Retina (tissue), 1 donor: ENCODE measurements around the gene EHD4.

Experiments
- DNase-seq: peaks from one replicate; pipeline ENCODE4 v3.0.0-alpha.2; 2016

Gene EHD4

DNA sequence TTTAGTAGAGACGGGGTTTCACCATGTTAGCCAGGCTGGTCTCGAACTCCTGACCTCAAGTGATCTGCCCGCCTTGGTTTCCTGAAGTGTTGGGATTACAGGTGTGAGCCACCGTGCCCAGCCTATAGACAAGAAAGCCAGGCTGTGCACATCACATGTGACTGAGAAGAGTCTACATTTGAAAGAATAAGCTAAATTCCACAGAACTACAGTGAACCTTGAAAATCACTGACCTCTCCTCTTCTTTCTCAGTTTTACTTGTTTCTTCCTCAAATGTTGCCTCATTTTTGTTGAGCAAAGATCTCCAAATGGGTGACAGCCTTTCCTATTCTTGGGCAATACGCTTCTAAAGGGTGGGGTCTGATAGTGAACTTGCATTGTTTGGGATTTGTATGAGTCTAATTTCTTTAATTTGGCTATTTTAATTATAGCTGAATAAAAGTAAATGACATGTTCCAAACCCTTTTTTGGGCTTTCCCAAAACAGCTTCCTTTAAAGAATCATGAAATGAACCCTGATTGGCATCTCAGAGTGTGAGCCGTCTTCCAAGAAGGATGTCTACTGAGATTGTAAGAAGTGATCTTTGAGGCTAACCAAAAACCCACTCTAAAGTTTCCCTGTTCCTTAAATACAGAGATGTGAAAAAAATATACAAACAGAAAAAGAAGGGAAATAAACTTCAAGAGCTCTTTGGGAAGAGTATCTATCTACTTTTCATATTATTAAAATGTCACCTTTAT lies 56.9 kb downstream of the EHD4 start:
- no peak for DNase-seq

- no peak for DNase-seq
Measured at GRCh38 chr15:41914411-41914810, 57.9 kb downstream of the EHD4 start.

GRCh38 chr15:41913256-41913655 lies 59.1 kb downstream of the EHD4 start:
- DNase-seq, result peak; percentile 87

DNA sequence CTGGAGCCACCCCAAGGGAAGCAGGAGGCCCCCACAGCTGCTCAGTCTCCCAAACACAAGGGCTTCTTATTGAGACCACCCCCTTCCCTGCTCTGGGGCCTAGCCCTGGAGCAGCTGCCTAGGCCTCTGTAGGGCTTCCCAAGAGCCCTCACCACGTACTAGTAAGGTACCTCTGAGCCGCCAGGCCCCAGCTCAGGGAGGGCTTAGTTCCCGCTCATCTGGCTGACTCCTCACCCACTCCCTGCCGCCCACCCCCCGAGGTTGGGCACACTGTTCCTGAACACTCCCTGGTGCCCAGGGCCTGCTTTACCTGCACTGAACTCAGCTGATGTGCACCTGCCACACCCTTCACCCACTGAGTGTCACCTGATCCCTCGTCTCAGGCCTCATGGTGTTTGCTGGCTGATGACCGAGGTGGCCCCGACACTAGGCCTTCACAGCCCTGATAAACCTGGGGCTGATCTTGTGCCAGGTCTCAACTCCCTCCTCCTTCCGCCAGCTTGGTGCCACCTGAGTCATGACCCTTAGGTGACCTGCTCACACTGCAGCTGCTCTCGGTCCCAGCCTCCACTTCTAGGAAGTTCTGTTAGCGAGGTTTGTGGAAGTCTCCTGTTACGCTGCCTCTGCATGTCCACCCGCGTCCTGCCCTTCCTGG lies 60.5 kb downstream of the EHD4 start:
- DNase-seq, result no peak

DNA sequence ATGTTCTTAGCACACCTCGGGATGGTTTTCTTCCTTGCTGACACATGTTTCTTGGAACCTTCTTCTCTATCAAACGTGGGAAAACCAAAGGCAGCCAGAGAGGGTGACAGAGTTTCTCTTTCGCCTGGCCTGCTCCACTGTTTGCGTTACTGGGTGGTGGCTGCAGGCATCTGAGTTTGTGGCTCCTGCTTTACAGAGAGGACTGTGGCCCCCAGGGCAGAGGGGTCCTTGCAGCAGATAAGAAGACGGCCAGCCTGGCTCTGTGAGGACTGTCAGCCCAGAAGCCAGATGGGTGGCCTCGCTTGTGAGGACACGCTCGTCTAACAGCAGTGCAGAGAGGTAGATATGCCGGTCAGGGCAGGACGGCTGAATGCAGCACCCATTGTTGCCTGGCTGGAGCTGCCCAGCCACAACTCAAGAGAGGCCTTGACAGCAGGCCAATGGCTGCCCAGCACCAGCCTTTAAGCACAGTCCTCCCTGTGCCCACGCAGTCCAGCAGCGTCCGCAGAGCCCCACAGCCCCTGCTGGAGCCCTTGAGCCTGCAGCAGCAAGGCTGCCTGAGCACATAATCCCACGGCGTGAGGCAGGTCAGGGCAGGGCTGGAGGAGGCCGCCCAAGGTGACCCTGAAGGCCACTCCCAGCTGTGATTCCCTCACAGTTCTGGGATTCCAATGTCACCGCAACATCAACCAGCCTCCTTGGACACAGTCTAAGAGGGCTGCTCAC lies 63.5 kb downstream of the EHD4 start:
- no peak for DNase-seq

- DNase-seq, result no peak
Measured at GRCh38 chr15:41907141-41907540, 65.2 kb downstream of the EHD4 start.

- no peak for DNase-seq
Measured at GRCh38 chr15:41906608-41907007, 65.7 kb downstream of the EHD4 start.

GRCh38 chr15:41905036-41905793 lies 67.1 kb downstream of the EHD4 start:
- no peak for DNase-seq

GRCh38 chr15:41904541-41905005 lies 67.8 kb downstream of the EHD4 start:
- DNase-seq, result peak; percentile 89

DNA sequence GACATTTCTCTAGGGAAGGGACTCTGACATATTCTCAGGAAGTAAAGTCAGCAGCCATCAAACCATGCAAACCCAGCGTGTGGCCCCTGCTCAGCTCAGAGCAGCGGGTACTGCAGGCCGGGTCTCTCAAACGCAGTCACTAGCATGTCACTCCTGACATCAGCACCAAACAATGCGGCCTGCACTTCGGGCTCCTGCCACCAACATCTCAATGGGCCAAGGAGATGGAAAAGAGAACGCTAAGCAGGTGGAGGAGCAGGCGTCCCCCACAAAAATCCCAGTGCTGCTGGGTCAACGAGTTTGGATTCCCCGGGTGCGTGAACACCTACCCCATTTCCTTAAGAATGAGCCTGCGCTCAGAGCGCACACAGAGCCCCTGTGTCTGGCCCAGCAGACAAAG lies 68.6 kb downstream of the EHD4 start:
- no peak for DNase-seq

GRCh38 chr15:41901431-41901830 lies 70.9 kb downstream of the EHD4 start:
- no peak for DNase-seq

- no peak for DNase-seq
Measured at GRCh38 chr15:41900526-41901380, 71.6 kb downstream of the EHD4 start.

- no peak for DNase-seq
Measured at GRCh38 chr15:41899854-41900442, 72.4 kb downstream of the EHD4 start.

DNA sequence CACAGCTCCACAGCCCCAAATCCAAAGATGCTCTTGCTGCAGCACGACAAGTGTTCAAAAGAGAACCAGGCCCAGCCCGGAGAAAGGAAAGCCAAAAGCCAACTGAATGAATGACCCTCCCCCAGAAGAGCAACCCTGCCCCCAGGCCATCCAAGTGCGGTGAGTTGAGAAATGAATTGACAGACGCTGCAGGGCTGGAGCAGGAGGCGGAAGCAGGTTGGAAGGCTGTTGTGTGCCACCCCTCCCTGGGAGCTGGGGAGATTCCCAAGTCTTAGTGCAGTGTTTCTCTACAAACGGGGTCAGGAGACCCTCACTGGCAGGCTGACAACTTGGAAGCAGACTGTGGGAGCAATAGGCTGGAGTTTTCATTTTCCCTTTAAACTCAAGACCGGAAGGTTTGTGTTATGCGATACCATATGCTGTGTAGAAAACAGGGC lies 75.0 kb downstream of the EHD4 start:
- peak; percentile 45 for DNase-seq

- DNase-seq, result no peak
Measured at GRCh38 chr15:41896566-41896965, 75.8 kb downstream of the EHD4 start.

DNA sequence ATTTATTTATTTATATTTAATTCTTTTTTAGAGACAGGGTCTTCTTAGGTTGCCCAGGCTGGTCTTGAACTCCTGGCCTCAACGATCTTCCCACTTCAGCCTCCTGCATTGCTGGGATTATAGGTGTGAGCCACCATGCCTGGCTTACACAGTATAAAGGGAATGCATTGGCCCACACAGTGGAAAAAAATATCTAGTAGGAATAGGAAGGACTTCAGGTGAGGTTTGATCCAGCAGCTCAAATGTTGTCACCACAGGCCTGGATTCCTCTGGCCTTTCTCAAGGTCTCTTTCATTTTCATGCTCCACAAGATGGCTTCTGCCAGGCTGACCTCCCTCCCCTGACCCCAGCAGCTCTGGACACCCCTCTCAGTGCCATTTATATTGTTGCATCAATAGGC lies 76.4 kb downstream of the EHD4 start:
- DNase-seq, result no peak

DNA sequence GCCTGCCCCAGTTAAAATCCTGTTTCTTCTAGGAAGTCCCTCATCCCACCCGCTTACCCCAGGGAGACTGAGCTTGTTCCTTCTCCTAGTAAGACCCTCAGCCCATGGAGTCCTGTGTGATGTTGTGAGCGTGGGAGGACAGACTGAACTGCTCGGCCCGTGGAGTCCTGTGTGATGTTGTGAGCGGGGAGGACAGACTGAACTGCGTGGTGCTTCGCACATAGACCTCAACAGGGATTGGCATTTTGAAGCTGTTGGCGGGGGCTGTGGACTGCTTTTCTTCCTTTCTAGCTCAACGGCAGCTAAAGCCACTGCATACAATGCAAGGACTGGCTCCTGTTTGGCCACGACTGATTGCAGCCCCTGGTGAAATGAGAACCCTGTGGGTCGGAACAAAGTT lies 76.9 kb downstream of the EHD4 start:
- DNase-seq, result no peak

DNA sequence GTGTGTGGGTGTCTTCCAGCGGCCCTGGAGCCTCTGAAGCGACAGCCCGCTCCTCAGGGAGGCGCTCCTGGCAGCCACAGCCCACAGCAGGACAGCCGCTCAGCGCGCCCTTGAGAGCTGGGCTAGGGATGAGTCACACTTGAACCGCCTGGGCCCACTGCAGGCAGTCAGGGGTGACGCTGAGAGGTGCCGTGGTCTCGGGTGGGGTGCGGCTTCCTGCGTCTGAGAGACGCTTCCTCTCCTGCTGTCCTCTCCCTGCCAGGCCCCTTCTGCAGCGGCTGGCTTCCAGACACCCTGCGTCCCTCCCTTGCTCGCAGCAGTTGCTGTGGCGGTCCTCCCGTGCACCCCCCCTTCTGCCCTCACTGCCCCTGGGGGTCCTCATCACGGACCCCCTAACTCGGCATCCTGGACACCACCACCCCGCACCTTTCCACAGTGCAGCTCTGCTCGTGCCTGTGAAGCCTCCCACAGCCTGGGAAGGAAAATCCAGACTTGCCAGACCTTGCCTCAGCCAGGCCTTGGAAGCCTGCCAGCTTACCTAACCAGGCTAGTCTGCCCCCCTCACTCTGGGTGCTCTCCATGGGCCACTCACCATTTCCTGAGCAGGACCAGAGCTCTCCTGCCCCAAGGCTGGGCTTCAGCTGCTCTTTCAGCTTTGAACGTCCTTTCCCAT lies 77.4 kb downstream of the EHD4 start:
- DNase-seq, result no peak

- DNase-seq, result no peak
Measured at GRCh38 chr15:41894251-41894790, 78.0 kb downstream of the EHD4 start.

DNA sequence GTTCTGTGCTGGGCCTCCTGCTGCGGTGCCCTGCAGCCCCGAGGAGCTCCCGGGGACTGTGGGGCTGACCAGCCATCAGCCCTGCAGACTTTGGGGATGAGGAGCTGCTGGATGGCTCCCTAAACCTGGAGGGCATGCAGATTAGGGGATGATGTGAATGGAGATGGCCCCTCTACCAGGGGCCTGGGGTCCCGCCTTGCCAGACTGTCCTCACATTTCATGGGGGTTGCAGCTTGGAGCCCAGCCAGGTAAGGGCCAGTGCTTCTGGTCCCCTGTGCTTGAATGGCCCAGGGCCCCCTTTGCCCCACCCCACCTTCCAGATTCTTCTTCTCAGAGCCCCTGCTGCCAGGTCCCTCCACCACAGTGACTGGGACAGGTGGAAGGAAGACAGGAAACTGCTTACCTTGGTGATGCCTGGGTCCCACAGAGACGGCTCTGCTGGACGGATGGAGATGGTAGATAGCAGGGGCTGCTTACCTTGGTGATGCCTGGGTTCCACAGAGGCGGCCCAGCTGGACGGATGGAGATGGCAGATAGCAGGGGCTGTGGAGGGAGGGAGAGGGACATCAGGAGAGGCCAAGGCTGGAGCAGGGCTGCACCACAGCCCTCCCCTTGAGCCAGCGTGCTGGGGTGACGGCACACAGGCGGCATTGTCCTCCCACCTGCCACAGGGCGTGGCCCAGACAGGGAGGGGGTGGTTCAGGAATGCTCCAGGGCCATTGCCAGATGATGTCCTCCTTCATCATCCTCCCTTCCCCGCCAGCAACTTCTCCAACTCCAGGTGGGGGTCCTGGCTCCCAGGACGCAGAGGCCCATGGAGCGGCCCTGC lies 78.7 kb downstream of the EHD4 start, which contains the start of gene SPTBN5:
SPTBN5 (minus strand) TSS at position 632 of the 829 bp plus-strand sequence; CDS start at position 76, 556 bp downstream.
- no peak for DNase-seq
